ENCODE measurements around the gene SH3PXD2A. TPM values are rescaled to one million over a fixed set of nuclear protein-coding genes. Genes with fewer than 3 reads are reported as not detected.

SH3PXD2A gene
- total and polyA plus RNA-seq, 9 of the 15 experiments (the other 6 are each of a cell fraction or from before 2014, with no cell fraction given): 0.41 to 9.3 (median 2.5) TPM

- no peak for TF ChIP-seq CREB3L1 (IDR thresholded peaks at IDR 0.05; ENCODE audit: borderline replicate concordance, low read depth)
- peak; percentile 31 for TF ChIP-seq MEIS2 (IDR thresholded peaks at IDR 0.05; ENCODE audit: partially characterized antibody)
- TF ChIP-seq ZNF436 (CRISPR knock-in tag; IDR thresholded peaks at IDR 0.05): no peak
- TF ChIP-seq PHF20 (IDR thresholded peaks at IDR 0.05; ENCODE audit: partially characterized antibody): peak; percentile 59
- no peak for TF ChIP-seq PRMT5 (CRISPR knock-in tag; IDR thresholded peaks at IDR 0.05)
- 0 out of 2 replicates have a peak, but pooled peaks have one; percentile 34 for TF ChIP-seq MYC (IDR thresholded peaks at IDR 0.05; ENCODE audit: low read depth, low read length)
- no peak for TF ChIP-seq MYC (CRISPR knock-in tag; IDR thresholded peaks at IDR 0.05; ENCODE audit: borderline replicate concordance, low read depth)
- no peak for TF ChIP-seq NR2C2 (CRISPR knock-in tag; IDR thresholded peaks at IDR 0.05)
- peak; percentile 19; the same call in 1 of the 2 replicates for TF ChIP-seq NR2C2 (tag; IDR thresholded peaks at IDR 0.05)
- no peak for TF ChIP-seq ZNF174 (CRISPR knock-in tag; IDR thresholded peaks at IDR 0.05)
- TF ChIP-seq BCOR (IDR thresholded peaks at IDR 0.05): peak; percentile 95
- TF ChIP-seq XRCC4 (IDR thresholded peaks at IDR 0.05; ENCODE audit: extremely low read depth, insufficient read depth, insufficient read length): no peak
- peak; percentile 35; the same call in 1 of the 2 replicates for TF ChIP-seq TOE1 (IDR thresholded peaks at IDR 0.05; ENCODE audit: borderline replicate concordance)
- TF ChIP-seq TOE1 (CRISPR knock-in tag; IDR thresholded peaks at IDR 0.05; ENCODE audit: borderline replicate concordance, low read depth): no peak
- TF ChIP-seq TSC22D4 (tag; IDR thresholded peaks at IDR 0.05): no peak
- no peak for TF ChIP-seq ZBTB7A (IDR thresholded peaks at IDR 0.05; ENCODE audit: borderline replicate concordance, control insufficient read depth, low read depth, low read length)
- peak; percentile 27 for TF ChIP-seq NUFIP1 (IDR thresholded peaks at IDR 0.05; ENCODE audit: partially characterized antibody)
- TF ChIP-seq SMAD2 (IDR thresholded peaks at IDR 0.05; ENCODE audit: low read depth, low read length): no peak
- no peak for TF ChIP-seq RFX1 (IDR thresholded peaks at IDR 0.05)
- TF ChIP-seq SRSF9 (IDR thresholded peaks at IDR 0.05; ENCODE audit: borderline replicate concordance, low read depth, low read length): no peak
- TF ChIP-seq IFI16 (CRISPR knock-in tag; IDR thresholded peaks at IDR 0.05): no peak
- no peak for TF ChIP-seq JUN (IDR thresholded peaks at IDR 0.05; ENCODE audit: borderline replicate concordance, low read depth, low read length)
- TF ChIP-seq JUN (CRISPR knock-in tag; IDR thresholded peaks at IDR 0.05; ENCODE audit: borderline replicate concordance): 0 out of 2 replicates have a peak, but pooled peaks have one; percentile 40
- no peak for TF ChIP-seq MTF1 (CRISPR knock-in tag; IDR thresholded peaks at IDR 0.05; ENCODE audit: borderline replicate concordance)
- no peak for TF ChIP-seq ZBTB2 (IDR thresholded peaks at IDR 0.05)
- no peak for TF ChIP-seq SRSF7 (optimal IDR thresholded peaks at IDR 0.05; ENCODE audit: low read depth, low read length)
- no peak for TF ChIP-seq PHTF2 (CRISPR knock-in tag; IDR thresholded peaks at IDR 0.05)
- no peak for TF ChIP-seq MED1 (CRISPR knock-in tag; IDR thresholded peaks at IDR 0.05; ENCODE audit: borderline replicate concordance)
- TF ChIP-seq PHB (CRISPR knock-in tag; IDR thresholded peaks at IDR 0.05): no peak
Measured at GRCh38 chr10:103696411-103697145, 158.8 kb downstream of the SH3PXD2A start (continued).

Data from K562 (cell line).